HG03520 (cell line): ENCODE results near the gene LRRIQ1.
A peak's percentile ranks its signal among the peaks of the same experiment; 100 is the strongest.
"Not testable (repeated sequence)": the region's sequence is repeated elsewhere in the genome, so short reads cannot be mapped to it uniquely, and the experiment has no call there.

Experiments used
- ATAC-seq: cut with Tn5 transposase; IDR thresholded peaks from one replicate; pipeline ENCODE4 v1.9.1; 2021; ENCODE audit warnings: mild to moderate bottlenecking, moderate library complexity; ENCODE audit not compliant: unreplicated experiment

LRRIQ1 gene

DNA sequence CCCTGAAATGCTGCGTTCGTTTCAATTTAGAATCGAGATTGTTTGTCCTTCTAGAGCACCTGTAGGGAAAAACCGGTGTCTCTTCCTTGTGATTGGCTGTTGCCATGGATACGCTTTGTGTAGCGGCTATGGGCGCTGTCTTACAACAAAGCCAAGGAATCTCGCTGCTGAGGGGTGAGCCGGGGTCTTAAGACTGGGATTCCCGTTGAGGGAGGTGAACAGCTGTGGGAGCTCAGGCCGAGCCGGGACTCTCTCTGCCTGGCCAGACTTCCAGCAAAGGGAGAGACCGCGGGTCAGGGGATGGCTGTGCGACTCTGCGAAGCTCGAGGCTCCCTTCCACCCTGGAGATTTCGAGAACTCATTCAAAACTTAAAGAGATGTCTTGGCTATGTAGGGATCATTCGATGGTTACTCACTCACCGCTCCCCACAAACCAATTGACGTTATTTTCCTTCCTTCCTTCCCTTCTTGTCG lies at the start of gene LRRIQ1, which contains the start of gene TSPAN19:
Gene LRRIQ1, plus strand, starts transcription at position 118 of the 474 bp plus-strand sequence. CDS start 1,826 bp downstream, outside the sequence.
Gene TSPAN19, minus strand, starts transcription at position 44 of the 474 bp plus-strand sequence. CDS start 6,331 bp downstream, outside the sequence.
- ATAC-seq, result peak; percentile 96

GRCh38 chr12:84986586-84986985 lies 49.6 kb upstream of the LRRIQ1 start:
- no peak for ATAC-seq

- no peak for ATAC-seq
These were observed 41.7 kb upstream of the LRRIQ1 start for GRCh38 chr12:84994426-84994825.

DNA sequence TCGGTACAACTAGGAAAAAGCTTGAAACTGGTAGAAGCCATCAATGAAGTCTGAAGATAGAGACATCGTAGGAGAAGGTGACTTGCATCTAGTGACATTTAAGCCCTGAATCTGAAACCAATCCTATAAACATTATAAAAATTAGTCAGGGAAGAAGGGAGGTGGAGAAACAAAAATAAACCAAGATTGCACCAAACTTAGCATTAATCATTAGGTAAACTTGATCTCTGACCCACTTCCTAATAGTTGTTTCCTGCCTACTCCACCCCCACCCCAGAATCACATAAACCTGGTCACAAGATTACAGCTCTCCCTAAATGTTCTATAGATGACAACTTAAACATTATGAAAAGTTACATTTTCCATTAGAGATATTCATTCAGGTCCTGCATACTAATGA lies 40.5 kb upstream of the LRRIQ1 start:
- no peak for ATAC-seq

- ATAC-seq, result no peak
These were observed 39.4 kb upstream of the LRRIQ1 start for GRCh38 chr12:84996759-84997158.

- ATAC-seq, result no peak
These were observed 37.8 kb upstream of the LRRIQ1 start for GRCh38 chr12:84998341-84998740.

- no peak for ATAC-seq
These were observed 35.4 kb upstream of the LRRIQ1 start for GRCh38 chr12:85000729-85001128.

DNA sequence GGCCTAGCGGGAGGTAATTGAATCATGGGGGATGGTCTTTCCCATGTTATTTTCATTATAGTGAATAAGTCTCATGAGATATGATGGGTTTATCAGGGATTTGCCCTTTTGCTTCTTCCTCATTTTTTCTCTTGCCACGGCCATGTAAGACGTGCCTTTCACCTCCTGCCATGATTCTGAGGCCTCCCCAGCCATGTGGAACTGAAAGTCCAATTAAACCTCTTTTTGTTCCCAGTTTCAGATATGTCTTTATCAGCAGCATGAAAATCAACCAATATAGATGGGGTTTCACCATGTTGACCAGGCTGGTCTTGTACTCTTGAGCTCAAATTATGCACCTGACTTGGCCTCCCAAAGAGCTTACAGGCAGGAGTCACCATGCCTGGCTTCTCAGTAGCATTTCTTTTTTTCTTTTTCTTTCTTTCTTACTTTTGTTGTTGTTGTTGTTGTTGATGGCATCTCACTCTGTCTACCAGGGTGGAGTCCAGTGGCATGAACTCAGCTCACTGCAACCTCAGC lies 33.3 kb upstream of the LRRIQ1 start:
- ATAC-seq, result no peak

DNA sequence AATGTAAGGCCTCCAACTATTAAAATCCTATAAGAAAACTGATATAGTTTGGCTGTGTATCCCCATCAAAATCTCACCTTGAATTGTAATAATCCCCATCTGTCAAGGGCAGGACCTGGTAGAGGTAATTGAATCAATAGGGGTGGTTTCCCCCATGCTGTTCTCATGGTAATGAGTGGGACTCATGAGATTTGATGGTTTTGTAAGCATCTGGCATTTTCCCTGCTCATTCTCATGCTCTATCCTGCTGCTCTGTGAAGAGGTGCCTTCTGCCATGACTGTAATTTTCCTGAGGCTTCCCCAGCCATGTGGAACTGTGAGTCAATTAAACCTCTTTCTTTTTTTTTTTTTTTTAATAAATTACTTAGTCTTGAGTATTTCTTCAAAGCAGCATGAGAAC lies 31.9 kb upstream of the LRRIQ1 start:
- no peak for ATAC-seq

- ATAC-seq, result not testable (repeated sequence)
These were observed 31.1 kb upstream of the LRRIQ1 start for GRCh38 chr12:85005047-85005446.

DNA sequence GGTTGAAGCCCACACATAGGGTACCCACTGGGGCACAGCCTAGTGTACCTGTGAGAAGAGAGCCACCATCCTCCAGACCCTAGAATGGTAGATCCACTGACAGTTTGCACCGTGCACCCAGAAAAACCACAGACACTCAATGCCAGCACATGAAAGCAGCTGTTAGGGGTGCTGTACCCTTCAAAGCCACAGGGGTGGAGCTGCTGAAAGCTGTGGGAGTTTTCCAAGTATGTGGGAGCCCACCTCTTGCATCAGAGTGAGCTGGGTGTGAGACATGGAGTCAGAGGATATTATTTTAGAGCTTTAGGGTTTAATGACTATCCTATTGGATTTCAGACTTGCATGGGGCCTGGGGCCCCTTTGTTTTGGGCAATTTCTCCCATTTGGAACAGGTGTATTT lies 30.5 kb upstream of the LRRIQ1 start:
- no peak for ATAC-seq

- ATAC-seq, result no peak
These were observed 29.9 kb upstream of the LRRIQ1 start for GRCh38 chr12:85006206-85006605.

GRCh38 chr12:85007836-85008235 lies 28.3 kb upstream of the LRRIQ1 start:
- no peak for ATAC-seq

GRCh38 chr12:85016413-85016812 lies 19.7 kb upstream of the LRRIQ1 start:
- no peak for ATAC-seq

- ATAC-seq, result no peak
These were observed 19.0 kb upstream of the LRRIQ1 start for GRCh38 chr12:85017133-85017532.

DNA sequence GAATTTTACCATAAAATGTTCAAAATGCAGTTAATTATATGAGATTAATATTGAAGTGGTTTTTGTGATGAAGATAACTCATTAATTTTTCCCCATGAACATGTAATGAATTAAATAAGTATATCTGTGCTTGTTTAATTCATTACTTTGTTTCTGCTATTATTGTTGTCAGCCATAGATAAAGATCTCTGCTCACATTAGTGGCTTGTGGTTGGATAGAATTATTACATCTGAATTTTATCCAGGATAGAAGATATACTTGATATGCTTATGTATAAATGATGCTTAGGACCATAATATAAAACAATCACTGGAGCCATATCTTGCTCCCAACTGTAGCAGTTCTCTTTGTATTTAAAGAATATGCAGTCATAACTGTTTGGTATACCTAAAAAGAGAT lies 18.5 kb upstream of the LRRIQ1 start:
- no peak for ATAC-seq

DNA sequence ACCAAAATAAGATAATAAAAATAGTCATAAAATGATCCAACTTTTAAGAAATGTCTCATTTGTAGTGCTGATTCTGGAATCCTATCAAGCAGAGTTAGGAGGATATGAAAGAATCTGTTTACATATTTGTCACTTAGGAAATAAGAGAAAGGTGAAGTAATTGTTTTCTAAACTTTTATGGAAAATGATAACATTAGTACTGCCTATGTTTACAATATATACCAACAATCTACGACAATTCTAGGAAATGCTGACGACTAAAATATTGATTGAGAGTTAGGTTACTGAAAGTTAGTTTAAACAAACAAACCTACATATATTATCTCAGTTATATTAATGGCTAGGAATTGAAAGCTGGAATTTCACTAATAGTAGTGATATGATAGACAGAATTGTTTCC lies 18.1 kb upstream of the LRRIQ1 start:
- ATAC-seq, result no peak

GRCh38 chr12:85029456-85029855 lies 6.7 kb upstream of the LRRIQ1 start:
- ATAC-seq, result peak; percentile 51

DNA sequence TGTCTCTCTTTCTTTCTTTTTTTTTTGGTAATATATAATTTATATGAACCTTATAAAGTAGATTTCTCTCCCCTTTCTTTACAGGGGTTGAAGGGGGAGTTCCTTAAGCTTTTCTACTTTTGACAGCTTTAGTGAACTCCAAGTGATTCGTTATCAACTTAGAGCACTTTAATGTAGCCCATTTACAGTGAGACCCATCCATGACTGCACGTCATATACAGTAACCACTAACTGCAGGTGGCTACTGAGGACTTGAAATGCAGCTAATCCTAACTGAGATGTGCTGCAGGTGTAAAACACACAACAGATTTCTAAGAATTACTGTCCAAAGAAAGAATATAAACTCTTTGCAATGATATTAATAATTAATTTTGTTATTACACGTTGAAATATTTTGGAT lies 582 bp downstream of the LRRIQ1 start:
- peak; percentile 54 for ATAC-seq

- no peak for ATAC-seq
These were observed 5.2 kb downstream of the LRRIQ1 start for GRCh38 chr12:85041395-85041794.

DNA sequence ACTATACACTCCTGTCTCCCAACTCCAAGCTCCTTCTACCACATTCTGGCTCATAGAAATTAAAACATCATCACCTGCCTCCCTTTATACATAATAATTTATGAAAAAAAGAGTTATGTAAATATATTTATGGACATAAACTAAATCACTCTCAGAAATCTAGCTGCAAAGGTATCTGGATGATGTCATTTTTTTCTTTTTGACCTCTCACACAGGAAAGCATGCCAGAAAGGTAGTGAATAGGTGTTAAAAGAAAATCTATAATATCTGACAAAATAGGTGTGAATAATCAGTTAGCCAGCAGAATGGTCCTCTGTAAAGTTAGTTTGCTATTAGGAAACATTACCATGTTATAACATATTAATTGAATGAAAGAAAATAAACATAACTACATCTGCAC lies 7.7 kb downstream of the LRRIQ1 start:
- ATAC-seq, result no peak

- ATAC-seq, result peak; percentile 71
These were observed 21.3 kb downstream of the LRRIQ1 start for GRCh38 chr12:85057370-85057963.

- no peak for ATAC-seq
These were observed 22.2 kb downstream of the LRRIQ1 start for GRCh38 chr12:85058339-85058738.
